Superior temporal gyrus (tissue), 1 donor: ENCODE data around the gene ADGB.
"Not testable (repeated sequence)": the region's sequence is repeated elsewhere in the genome, so short reads cannot be mapped to it uniquely, and the experiment has no call there.

ENCODE experiments used
- DNase-seq: peaks from one replicate; pipeline ENCODE4 v3.0.0-alpha.2; 2016; ENCODE audit errors: extremely low spot score

The ADGB gene

DNA sequence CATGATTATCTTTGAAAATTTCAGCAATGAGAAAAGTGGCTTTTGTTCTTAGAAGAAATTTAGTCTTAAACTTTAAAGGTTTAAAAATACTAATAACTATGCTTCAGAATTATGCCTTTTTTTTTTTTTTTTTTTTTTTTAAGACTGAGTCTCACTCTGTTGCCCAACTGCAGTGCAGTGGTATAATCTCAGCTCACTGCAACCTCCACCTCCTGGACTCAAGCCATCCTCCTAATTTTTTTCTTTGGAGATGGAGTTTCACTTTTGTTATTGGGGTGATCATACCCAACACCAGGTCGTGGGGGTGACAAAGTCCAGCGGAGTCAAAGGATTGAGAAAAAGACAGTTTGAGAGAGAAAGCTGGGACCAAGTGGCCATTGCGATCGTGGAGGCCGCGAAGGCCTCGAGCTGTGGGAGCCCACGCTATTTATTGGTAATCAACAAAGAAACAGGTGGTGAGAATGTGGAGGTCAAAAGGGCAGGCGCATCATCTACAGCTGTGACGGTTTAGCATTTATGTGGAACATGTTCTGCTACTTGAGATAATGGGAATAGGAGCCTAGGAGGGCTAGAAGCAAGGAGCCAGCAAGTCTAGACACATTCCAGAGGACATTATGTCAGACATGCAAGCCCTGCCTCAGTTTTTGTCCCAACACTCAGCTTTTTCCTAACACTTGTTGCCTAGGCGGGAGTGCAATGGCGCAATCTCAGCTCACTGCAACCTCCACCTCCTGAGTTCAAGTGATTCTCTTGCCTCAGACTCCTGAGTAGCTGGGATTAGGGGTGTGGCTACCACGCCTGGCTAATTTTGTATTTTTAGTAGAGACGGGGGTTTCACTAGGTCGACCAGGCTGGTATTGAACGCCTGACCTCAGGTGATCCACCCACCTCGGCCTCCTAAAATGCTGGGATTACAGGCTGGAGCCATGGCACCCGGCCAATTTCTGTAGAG, 217.0 kb downstream of the ADGB start:
- not testable (repeated sequence) for DNase-seq

DNA sequence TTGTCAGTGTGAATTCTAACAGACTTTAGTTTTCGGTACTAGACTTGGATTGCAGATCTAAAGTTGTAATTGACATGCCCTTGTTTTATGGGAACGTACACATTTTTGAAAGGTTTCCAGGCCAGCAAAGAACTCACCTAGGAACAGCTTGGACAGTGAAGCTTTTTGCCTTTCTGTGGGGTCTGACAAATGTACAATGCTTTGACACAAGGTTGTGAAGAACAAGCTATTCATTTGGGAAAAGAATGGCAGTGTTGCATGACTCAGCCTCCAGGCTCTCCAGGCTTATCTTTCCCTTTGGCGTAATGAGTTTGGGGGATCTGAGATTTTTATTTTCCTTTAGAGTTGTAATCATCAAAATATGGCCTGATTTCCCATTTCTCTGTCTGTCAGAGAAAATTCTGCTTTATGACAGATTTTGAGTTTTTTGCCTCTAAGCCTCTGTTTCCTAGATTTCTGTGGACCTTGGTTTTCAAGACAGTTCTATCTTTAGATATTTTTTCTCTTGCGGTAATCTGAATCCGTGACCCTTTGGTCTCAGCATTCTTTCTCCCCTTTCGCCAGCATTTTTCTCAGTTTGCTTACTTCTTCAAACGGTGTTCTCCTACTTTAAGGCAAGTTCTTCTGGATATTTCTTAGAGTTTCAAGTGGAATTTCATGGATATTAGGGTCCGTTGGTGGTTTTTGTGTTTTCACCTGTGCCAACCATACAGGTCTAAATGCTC, 221.0 kb downstream of the ADGB start:
- DNase-seq = no peak

DNA sequence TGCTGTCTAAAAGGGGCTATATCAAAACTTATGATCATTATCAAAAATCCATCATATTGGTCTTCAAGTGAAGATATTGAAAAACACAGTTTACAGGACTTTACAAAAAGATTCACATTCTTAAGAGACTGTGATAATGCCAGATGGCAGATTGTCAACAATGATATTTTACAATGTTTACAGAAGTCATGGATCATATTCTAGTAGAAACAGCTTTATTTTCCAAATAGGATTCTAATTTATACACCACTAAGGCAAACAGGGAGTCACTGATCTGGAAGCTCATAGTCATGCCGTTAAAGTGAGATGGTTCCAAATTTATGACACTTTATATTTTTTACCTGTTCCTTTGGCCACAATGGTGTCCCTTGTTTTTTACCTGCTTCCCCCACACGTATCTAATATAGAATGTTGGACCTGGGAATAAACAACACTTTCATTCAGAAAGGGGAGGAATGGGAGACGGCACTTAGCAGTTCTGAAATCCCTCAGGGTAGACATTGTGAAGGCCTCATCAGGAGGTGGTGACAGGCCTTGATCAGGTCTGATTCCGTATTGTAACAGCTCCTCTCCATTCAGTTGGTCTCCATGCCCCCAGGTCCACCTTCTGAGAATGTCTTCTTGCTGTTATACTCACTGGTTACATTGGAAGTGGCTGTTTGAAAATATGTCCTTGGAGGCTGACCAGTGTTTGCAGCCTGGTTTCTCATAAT, 228.6 kb downstream of the ADGB start:
- no peak for DNase-seq

DNA sequence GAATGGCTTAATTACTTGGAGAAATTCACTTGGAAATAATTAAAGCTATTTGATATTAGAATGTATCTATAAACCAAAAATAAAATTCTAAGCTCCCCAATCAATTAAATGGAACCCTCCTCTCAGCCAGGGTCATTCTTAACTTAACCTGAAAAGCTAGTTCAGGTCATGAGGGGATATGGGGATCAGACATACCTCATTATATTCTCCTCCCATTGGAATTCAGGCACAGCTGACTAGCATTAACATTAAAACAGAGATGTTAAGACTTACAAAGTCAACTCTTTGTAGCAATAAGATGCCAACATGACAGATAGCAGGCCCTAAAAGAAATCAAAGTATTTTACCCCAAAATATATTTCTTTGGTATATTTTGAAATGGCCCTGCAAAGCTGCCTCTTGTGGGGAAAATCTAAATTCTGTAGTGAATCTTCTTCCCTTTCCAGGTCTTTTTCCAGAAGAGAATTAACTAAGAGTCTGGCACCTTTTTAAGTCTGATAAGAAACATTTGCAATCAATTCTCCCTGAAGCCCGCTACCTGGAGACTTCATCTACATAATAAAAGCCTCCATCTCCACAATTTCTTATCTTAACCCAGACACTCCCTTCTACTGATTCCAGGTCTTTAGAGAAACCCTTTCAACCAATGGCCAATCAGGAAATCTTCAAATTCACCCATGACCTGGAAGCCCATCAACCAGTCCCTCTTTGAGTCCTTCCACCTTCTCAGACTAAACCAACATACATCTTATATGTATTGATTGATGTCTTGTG, 231.2 kb downstream of the ADGB start:
- DNase-seq = no peak

DNA sequence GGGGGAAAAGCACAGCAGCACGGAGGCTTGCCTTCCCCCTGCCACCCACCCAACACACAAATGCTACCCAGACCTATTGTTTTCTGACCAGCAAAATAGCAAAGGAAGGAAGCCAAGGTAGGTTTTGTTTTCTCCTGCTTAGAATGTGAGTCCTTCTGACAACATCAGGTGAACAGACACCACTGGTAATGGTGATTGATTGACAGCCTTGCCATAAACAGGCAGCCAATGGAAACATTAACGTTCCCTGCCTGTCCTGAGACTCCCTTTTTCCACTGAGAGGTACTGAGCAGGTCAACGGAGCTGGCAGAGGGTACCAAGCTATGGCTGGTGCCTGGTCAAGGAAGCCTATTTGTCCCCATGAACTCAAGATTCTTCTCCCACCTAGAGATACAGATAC, 234.4 kb downstream of the ADGB start:
- DNase-seq = no peak

DNA sequence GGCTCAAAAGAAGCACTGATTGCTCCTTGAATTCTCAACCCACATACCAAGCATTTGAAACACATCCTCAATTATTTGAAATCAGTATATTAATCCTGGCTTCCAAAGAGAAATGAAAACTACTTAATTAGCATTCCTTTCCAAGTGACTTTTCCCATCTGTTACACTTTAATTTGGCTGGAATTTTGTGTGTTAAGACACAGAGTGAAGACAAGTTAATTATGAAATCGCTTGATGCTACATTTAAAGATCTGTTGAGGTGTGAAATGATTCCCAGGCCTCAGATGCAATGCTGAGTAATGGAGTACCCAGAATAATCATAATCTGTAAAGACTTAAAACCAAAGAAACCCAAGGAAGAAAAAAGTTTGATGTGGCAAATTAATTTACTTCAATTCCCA, 241.4 kb downstream of the ADGB start:
- peak; percentile 55 for DNase-seq

DNA sequence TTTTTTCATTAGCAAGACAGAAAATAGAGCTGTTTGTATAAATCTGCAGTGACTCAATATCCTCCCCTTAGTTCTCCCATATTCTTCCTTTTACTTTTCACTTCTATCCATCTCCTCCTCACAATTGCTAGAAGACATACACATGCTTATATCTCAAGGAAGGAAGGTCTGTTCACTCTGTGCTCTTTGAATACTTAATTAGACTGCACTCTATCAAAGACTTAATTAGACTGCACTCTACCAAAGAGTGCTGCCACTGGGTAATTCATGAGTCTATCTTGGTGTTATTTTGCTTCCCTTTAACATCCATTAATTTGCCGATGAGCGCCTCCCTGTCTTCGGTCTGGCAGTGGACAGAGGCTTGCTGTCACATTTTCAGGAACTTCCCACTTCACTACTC, 241.9 kb downstream of the ADGB start:
- DNase-seq = no peak

DNA sequence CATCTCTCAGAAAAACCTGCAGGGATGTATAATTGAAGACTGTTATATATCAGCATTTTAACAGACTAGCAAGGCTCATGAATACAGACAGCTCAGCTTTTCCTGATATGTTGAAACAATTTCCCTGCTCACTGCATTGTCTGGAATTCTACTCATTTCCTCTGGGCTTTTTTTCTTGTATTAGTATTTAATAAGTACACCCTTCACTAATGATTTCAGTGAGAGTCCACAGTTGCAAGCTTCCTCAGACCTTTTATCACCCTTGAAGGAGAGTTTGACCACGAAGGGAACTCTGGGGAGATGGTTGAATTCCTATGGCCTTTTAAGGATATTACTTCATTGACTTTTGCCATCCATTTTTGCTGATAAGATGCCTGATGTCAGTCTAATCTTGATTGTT, 248.7 kb downstream of the ADGB start:
- no peak for DNase-seq

DNA sequence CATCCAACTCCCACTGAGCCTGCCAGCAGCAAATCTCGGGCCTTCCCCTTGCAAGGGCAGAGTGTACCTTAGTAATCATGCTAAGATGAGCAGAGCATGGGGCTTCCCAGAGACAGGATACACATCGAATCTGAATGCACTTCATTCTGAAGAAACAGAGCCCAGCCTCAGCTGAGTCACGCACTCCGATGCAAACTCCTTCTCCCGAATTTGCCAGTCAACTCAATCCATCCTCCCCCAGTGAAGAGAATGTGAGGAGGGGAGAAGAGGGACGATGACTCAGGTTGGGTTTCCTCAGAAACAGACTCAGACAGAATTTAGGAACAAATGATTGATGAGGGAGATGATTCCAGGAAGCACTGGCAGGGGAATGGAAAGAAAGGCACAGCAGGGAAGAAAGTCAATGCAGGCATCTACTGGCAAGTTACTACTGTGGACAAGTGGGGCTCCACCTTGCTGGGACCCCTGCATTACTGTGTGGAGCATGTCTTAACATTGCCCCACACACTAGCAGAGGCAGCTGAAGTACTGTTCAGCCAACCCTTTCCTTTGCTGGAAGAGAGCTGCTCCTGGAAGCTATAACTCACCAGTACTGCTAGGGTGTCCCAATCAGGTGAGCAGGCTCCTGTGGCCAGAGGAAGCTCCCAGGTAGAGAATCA, 251.6 kb downstream of the ADGB start:
- no peak for DNase-seq

DNA sequence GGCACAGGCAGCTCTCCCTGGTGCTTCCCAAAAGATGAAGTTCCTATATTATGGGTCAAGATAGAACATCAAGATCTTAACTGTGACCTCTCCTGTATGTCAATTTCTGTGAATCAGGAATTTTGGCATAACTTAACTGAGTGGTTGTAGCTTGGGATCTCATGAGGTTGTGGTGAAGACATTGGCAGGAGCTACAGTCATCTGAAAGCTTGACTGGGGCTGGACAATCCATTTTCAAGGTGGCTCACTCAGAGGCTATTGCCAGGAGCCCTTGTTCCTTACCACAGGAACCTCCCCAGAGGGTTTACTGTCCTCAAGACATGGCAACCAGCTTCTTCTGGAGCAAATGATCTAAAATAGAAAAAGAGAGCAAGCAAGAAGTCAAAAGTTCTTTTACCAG, 252.2 kb downstream of the ADGB start:
- DNase-seq = no peak

DNA sequence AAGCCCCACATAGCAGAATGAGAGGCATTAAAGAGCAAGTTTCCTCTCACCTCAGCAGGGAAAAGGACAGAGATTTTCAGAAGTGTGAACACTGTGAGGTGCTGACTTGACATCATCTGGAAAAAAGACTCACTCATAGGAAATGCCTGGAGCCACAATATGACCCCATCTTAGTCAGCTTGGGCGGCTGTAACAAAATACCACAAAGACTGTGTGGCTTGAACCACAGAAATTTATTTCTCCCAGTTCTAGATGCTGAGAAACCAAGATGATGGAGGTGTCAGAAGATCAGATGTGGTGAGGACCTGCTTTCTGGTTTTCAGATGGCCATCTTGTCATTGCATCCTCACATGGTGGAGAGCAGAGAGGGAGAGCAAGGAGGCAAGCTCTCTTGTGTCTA, 253.1 kb downstream of the ADGB start:
- no peak for DNase-seq

DNA sequence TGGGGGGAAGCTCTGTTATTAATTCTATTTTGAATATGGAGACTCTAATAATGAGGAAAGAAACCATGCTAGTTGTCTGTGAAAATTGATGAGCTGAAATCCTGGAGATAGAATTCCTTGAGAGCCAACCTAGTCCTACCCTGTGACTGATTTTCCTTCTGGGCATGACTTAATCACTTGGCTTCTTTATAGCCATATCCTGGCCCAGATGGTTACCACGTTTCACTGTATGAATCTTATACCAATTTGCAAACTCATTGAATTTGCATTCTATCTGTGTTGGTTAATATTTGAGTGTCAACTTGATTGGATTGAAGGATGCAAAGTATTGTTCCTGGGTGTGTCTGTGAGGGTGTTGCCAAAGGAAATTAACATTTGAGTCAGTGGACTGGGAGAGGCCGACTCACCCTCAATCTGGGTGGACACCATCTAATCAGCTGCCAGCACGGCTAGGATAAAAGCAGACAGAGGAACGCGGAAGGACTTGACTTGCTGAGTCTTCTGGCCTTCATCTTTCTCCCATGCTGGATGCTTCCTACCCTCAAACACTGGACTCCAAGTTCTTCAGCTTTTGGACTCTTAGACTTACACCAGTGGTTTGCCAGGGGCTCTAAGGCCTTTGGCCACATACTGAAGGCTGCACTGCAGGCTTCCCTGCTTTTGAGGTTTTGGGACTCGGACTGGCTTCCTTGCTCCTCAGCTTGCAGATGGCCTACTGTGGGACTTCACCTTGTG, 255.9 kb downstream of the ADGB start:
- not testable (repeated sequence) for DNase-seq

DNA sequence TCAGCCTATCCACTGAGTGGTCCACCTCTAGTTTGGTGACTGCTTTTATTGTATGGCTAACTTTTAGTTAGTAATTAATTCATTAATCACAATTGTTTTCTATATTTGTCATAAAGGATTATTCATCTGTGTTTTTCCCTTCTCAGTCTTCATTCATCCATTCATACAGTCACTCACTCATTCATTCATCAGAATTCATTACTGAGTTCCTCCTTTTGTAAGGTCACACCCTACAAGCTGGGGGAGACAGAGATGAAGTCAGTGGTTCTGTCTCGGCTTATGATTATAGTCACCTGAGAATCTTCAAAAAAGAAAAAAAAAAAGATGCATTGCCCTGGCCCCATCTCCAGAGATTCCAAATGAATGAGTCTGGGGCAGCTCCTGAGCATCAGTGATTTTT, 257.1 kb downstream of the ADGB start:
- no peak for DNase-seq

DNA sequence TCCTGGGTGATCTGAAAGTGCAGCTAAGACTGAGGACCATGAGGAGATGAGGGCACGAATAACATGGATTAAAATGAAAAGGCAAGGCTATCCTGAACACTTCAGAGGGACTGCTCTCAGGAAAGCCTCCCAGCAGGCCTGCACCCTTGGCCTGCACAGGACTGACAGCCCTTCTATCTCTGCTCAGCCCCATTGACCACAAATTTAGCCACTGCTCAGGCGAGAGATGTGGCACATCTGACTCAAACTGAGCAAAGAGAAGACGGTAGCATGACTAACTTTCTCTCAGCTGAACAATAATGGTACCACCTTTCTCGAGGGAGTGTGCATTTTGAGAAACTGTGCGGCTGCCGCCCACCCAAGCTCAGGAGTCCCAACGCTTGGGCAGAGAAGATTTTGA, 257.5 kb downstream of the ADGB start:
- DNase-seq = no peak

DNA sequence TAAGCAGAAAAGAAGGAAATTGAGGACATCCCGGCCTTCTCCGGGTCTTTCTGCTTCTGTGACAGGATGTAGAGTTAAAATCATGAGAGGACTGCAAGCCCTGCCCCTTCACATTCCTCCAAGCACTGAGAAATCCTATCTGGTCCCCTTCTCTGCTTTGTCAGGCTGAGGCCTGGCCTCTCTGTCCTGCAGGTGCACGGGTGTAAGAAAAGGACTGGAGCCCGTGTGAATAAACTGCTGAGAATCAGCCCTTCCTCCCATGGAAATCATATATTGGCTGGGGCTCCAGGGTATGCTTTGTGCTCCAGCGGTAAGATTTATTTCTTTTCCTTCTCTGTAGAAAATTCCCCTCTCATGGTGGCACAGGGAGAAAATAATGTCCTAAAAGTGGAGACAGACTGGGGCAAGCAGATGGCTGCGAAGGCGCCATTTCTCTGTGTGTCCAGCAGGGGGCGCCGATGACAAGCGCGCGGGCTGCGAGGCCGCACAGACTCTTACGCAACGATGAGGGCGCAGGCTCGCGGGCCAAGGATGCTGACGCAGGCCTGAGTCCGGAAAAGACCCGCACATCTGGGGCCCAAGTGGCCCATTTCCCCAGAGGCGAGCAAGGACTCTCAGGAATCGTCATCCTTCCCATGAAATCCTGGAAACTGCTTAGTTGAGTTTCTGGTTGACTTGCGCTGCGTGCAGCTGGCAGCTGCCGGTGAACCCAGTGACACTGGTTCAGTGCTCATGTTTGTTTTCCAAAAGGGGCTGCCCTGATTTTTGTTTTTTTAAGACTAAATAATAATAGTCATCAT, 258.6 kb downstream of the ADGB start:
- DNase-seq = peak; percentile 96

DNA sequence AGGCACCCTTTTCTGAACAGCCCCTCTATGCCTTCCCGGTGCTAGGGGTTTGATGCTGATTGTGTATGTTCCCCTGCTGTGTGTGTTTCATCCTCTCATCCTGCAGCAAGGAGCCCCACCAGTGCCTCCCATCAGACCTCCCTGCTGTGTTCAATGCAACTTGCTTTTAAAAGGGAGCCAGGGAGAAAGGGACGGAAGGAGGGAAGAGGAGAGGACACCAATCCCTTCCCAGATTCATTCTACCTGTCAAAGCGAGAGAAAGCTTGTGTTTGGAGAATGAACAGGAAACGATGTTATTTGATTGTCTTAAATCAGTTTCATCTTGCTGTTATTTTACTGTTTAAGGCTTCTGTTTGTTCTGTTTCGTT, 259.2 kb downstream of the ADGB start:
- DNase-seq = no peak

DNA sequence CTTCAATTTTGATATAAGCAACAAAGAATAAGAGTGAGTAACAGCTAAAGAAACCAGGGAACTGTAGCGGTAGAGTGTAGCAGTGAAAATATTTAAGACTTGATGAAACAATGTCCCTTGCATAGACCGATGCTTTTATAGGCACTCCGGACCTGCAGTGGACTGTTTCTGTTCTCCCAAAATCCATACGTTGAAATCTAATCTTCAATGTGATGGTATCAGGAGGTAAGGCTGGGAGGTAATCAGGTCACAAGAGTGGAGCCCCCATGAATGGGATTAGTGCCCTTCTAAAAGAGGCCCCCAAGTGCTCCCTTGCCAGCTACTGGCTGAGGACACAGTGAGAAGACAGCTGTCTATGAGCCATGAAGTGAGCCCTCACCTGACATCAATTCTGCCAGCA, 260.4 kb downstream of the ADGB start:
- DNase-seq = no peak

DNA sequence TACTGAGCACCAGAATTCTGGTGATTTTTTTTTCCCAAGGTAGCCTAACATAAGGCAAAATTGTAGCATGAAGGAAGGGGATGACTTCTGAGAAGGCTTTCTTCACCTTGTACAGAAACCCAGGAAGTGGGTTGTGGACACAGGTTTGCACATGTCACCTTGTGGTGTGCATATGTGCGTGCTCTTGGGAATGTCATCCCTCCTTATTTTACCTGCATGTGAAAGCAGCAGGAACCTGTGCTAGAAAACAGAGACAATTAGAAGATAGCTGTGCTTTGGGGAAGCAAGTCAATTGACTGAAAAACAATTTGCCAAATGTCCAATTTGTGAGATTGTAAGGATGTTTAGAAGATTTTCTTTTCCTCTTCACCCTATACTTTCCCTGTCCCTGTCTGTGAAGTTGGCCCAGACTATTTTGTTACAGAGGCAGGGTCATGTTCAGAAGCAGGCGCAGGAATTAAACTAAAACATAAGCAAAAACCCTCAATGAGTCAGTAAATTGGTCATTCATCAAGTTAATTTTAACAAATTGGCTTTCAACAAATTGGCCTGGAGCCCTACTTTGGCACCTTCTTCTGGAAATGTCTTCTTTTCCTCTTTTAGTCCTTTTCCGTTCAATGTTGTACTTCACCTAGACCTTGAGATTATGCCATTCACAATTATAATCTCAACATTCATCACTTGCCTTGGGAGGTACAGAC, 261.2 kb downstream of the ADGB start:
- DNase-seq = no peak

DNA sequence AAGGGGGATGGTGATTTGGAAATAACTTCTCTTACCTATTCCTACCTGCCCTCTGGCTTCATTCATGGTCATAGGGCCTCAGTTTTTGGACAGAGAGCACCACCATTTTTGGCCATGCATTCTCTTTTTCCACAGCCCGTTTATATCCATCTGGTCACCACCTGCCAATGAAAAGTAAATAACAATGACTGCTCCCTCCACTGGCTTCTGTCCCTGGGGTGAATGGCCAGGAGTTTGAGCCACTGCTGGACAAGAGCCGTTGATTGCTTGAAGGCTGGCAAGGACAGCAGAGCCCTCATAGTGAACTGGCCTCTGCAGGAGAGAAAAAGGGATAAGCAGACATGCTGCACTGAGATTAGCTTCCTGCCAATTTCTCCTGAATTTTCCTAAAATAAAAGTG, 261.8 kb downstream of the ADGB start:
- no peak for DNase-seq
